ENCODE results near the gene USP7.
"Not testable (repeated sequence)": the region's sequence is repeated elsewhere in the genome, so short reads cannot be mapped to it uniquely, and the experiment has no call there.

The USP7 gene

GRCh38 chr16:8894736-8895334 lies 68.9 kb downstream of the USP7 start:
- no peak for DNase-seq

- no peak for DNase-seq
Measured at GRCh38 chr16:8893976-8894690, 69.6 kb downstream of the USP7 start.

- no peak for DNase-seq
Measured at GRCh38 chr16:8893426-8893825, 70.3 kb downstream of the USP7 start.

- no peak for DNase-seq
Measured at GRCh38 chr16:8892101-8892575, 71.6 kb downstream of the USP7 start.

- no peak for DNase-seq
Measured at GRCh38 chr16:8890549-8890921, 73.2 kb downstream of the USP7 start.

GRCh38 chr16:8889893-8890548 lies 73.7 kb downstream of the USP7 start:
- no peak for DNase-seq

- DNase-seq, result no peak
Measured at GRCh38 chr16:8888951-8889892, 74.5 kb downstream of the USP7 start.

GRCh38 chr16:8887952-8888560 lies 75.7 kb downstream of the USP7 start:
- DNase-seq, result no peak

GRCh38 chr16:8887431-8887765 lies 76.3 kb downstream of the USP7 start:
- DNase-seq, result no peak

- DNase-seq, result no peak
Measured at GRCh38 chr16:8886593-8887430, 76.9 kb downstream of the USP7 start.

- no peak for DNase-seq
Measured at GRCh38 chr16:8885674-8886592, 77.8 kb downstream of the USP7 start.

- DNase-seq, result no peak
Measured at GRCh38 chr16:8882725-8883377, 80.9 kb downstream of the USP7 start.

GRCh38 chr16:8882041-8882617 lies 81.6 kb downstream of the USP7 start, which contains the start of gene LITAFD:
Gene LITAFD, plus strand, starts transcription at chr16:8882351. Its CDS starts 2,005 bp downstream, at chr16:8884356.
- DNase-seq, result no peak

- no peak for DNase-seq
Measured at GRCh38 chr16:8880839-8881510, 82.7 kb downstream of the USP7 start.

GRCh38 chr16:8878523-8878911 lies 85.2 kb downstream of the USP7 start:
- no peak for DNase-seq

- DNase-seq, result no peak
Measured at GRCh38 chr16:8877894-8878522, 85.7 kb downstream of the USP7 start.

- not testable (repeated sequence) for DNase-seq
Measured at GRCh38 chr16:8875317-8875716, 88.4 kb downstream of the USP7 start.

GRCh38 chr16:8874388-8874787 lies 89.3 kb downstream of the USP7 start:
- DNase-seq, result no peak

GRCh38 chr16:8873866-8874195 lies 89.9 kb downstream of the USP7 start:
- DNase-seq, result not testable (repeated sequence)

Measured in GOT3 (cell line).